ENCODE results near the gene ZNF142.

ZNF142 gene

DNA sequence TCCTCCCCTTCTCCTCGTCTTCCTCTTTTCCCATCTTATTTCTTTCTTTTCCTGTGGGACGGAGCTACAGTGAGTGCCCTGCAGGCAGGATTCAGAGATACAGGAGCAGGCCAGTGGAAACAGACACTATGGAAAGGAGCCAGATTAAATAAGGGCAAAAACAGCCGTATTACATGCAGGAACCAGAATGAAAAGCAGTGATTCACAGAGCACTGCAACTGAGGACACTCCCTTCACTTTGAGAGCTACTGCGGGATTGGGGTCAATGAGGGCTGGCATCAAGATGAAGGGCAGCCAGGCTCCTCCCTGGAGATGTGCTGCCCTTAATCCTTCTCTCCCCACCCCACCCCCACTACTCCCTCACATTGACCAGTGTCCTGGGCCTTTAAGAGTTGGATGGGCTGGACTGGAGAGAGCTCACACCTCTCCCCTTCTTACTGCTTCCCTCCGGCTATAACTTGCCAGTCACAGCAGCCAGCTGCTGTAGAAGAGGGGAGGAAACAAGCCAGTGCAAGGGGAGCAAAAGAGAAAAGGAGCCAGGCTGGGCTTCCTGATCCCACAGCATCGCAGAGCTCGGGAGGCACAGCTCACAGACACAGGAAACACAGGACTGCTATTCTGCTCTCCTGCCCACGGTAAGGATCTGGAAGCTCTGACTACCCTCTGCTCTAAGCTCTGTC lies 51.8 kb downstream of the ZNF142 start, which contains the start of gene PLCD4:
Gene PLCD4, plus strand, starts transcription at position 464 of the 680 bp plus-strand sequence. CDS start 7,841 bp downstream, outside the sequence.
- Histone ChIP-seq H3K9me3 (no peaks in the 10 kb centered on the region), H3K27me3 (no peaks in the 10 kb centered on the region), H3K4me1 (peaks cover 0 to 24% (median 17%) of the 10 kb centered on the region in 4 donors), H3K4me3 (peak within 1 kb of the TSS; percentile 22 to 32), H3K36me3 (no peaks in the 10 kb centered on the region), H3K27ac (peak within 1 kb of the TSS; percentile 60 to 77)
- peak; percentile 27 to 66 for DNase-seq
- intact Hi-C loops (cut with DNase I; ENCODE audit: low total_unique reads), result no loop called here
- TF ChIP-seq, protein P1, sequence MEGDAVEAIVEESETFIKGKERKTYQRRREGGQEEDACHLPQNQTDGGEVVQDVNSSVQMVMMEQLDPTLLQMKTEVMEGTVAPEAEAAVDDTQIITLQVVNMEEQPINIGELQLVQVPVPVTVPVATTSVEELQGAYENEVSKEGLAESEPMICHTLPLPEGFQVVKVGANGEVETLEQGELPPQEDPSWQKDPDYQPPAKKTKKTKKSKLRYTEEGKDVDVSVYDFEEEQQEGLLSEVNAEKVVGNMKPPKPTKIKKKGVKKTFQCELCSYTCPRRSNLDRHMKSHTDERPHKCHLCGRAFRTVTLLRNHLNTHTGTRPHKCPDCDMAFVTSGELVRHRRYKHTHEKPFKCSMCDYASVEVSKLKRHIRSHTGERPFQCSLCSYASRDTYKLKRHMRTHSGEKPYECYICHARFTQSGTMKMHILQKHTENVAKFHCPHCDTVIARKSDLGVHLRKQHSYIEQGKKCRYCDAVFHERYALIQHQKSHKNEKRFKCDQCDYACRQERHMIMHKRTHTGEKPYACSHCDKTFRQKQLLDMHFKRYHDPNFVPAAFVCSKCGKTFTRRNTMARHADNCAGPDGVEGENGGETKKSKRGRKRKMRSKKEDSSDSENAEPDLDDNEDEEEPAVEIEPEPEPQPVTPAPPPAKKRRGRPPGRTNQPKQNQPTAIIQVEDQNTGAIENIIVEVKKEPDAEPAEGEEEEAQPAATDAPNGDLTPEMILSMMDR (IDR thresholded peaks at IDR 0.05), result peak; percentile 19 to 21

DNA sequence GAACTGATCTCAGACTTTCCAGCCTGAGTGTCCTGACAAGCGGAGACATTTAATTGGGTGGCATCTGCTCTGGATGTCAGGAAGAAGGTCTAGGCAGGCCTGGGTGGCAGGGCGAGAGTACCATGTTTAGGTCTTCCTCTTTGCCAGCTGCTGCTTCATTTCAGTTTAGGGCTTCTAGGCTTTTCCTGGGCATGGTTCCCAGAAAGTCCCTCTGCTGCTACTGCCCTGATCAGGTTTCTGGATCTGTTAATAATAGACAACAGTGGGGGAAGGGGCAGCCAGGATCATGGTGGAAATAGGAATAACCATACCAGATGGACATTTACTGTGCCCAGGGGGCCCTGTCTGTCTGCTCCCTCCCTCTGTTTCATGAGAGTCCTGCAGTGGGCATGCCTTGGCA lies 54.0 kb downstream of the ZNF142 start:
- Histone ChIP-seq H3K9me3 (no peaks in the 10 kb centered on the region), H3K27me3 (no peaks in the 10 kb centered on the region), H3K27ac (no peak overlapping the region), H3K4me1 (peaks cover 0 to 24% (median 17%) of the 10 kb centered on the region in 4 donors), H3K4me3 (no peak overlapping the region), H3K36me3 (no peaks in the 10 kb centered on the region)
- TF ChIP-seq, protein P1 (IDR thresholded peaks at IDR 0.05), result no peak
- DNase-seq, result no peak
- intact Hi-C loops (cut with DNase I; ENCODE audit: low total_unique reads), result no loop called here
